ENCODE results near the gene ADIPOQ.
"Not testable (repeated sequence)": the region's sequence is repeated elsewhere in the genome, so short reads cannot be mapped to it uniquely, and the experiment has no call there.

The ADIPOQ gene

DNA sequence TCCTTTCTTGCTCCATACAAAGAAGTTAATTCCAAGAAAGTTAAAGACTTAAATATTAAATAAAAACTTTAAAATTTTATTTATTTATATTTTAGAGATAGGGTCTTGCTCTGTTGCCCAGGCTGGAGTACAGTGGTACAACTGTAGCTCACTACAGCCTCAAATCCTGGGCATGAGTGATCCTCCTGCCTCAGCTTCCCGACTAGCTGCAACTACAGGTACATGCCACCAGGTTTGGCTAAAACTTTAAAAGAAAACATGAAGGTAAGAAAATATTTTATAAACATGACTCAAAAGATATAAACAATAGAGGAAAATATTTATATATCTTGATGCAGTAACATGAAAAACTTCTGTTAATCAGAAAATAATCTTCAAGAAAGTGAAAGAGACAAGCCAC, 33.2 kb downstream of the ADIPOQ start:
- no peak overlapping the region for H3K9ac ChIP-seq (ENCODE audit: low read depth, low read length)
- no peaks in the 10 kb centered on the region for H3K36me3 ChIP-seq (ENCODE audit: insufficient read depth, low read length)
- H3K27me3 ChIP-seq (ENCODE audit: control insufficient read depth, insufficient read depth, low read length), result no peaks in the 10 kb centered on the region
- H3K4me2 ChIP-seq (ENCODE audit: low read length), result no peak overlapping the region
- no peaks in the 10 kb centered on the region for H3K9me3 ChIP-seq (replicated peaks; ENCODE audit: low read length)
- H3K4me1 ChIP-seq (ENCODE audit: control insufficient read depth, insufficient read depth, low read length), result no peaks in the 10 kb centered on the region
- H3K4me3 ChIP-seq (ENCODE audit: low read length), result no peak overlapping the region

DNA sequence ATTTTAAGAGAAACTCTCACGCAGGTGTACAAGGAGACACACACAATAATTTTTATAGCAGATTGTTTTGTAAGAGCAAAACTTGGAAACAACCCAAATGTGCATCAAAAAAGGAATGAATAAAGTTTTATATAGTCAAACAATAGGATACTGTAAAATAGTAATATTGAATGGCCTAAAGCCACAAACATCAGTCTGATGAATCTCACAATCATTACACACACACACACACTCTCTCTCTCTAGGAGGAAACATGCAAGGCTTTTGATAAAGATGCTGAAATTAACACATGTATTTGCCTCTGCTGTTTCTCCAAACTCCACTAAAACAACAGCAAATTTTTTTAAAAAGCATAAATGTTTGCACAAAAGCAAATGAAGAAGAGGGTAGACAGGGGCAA, 37.3 kb downstream of the ADIPOQ start:
- Histone ChIP-seq H3K9ac (ENCODE audit: low read depth, low read length) (no peak overlapping the region), H3K36me3 (ENCODE audit: insufficient read depth, low read length) (no peaks in the 10 kb centered on the region), H3K9me3 (replicated peaks; ENCODE audit: low read length) (no peaks in the 10 kb centered on the region), H3K4me2 (ENCODE audit: low read length) (no peak overlapping the region), H3K4me1 (ENCODE audit: control insufficient read depth, insufficient read depth, low read length) (peaks cover 17% of the 10 kb centered on the region), H3K27me3 (ENCODE audit: control insufficient read depth, insufficient read depth, low read length) (no peaks in the 10 kb centered on the region), H3K4me3 (ENCODE audit: low read length) (no peak overlapping the region)

DNA sequence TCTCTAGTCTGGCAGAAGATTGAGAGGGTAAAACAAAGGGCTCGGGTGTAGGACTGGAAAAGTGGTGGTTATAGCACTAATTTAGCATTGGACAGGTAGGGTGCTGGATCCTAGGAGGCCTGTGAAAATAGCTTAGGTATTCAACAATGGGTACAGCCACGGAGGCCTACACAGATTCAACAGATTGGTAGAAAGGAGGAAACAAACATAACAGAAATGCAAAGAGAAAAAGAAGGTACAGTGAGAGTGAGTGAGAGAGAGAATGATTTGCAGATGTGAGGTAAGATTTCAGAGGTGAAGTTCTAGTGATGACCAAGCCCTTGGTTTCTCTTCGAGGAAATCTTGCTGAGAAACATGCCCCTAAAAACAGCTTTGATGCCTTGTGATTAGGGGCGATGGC, 37.9 kb downstream of the ADIPOQ start:
- Histone ChIP-seq H3K36me3 (ENCODE audit: insufficient read depth, low read length) (no peaks in the 10 kb centered on the region), H3K9ac (ENCODE audit: low read depth, low read length) (no peak overlapping the region), H3K9me3 (replicated peaks; ENCODE audit: low read length) (no peaks in the 10 kb centered on the region), H3K4me3 (ENCODE audit: low read length) (no peak overlapping the region), H3K27me3 (ENCODE audit: control insufficient read depth, insufficient read depth, low read length) (no peaks in the 10 kb centered on the region), H3K4me1 (ENCODE audit: control insufficient read depth, insufficient read depth, low read length) (peaks cover 17% of the 10 kb centered on the region), H3K4me2 (ENCODE audit: low read length) (no peak overlapping the region)

DNA sequence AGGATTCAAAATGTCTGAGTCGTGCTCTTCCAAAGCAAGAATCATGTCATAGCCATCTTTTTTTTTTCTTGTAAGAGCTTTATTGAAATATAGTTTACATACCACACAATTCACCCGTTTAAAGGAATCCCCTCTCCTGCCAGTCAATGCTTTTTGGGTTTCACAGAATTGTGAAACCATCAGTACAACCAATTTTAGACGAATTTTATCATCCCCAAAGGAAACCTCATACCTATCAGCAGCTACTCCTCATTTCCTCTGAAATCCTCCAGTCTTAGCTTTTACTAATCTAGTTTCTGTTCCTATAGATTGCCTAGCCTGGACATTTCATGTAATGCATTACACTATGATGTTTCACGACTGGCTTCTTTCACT, 39.6 kb downstream of the ADIPOQ start:
- H3K9ac ChIP-seq (ENCODE audit: low read depth, low read length), result peak overlapping the region; percentile 41
- no peaks in the 10 kb centered on the region for H3K9me3 ChIP-seq (replicated peaks; ENCODE audit: low read length)
- peak overlapping the region; percentile 39 for H3K4me2 ChIP-seq (ENCODE audit: low read length)
- H3K27me3 ChIP-seq (ENCODE audit: control insufficient read depth, insufficient read depth, low read length), result no peaks in the 10 kb centered on the region
- no peak overlapping the region for H3K4me3 ChIP-seq (ENCODE audit: low read length)
- H3K4me1 ChIP-seq (ENCODE audit: control insufficient read depth, insufficient read depth, low read length), result peaks cover 17% of the 10 kb centered on the region
- H3K36me3 ChIP-seq (ENCODE audit: insufficient read depth, low read length), result no peaks in the 10 kb centered on the region

DNA sequence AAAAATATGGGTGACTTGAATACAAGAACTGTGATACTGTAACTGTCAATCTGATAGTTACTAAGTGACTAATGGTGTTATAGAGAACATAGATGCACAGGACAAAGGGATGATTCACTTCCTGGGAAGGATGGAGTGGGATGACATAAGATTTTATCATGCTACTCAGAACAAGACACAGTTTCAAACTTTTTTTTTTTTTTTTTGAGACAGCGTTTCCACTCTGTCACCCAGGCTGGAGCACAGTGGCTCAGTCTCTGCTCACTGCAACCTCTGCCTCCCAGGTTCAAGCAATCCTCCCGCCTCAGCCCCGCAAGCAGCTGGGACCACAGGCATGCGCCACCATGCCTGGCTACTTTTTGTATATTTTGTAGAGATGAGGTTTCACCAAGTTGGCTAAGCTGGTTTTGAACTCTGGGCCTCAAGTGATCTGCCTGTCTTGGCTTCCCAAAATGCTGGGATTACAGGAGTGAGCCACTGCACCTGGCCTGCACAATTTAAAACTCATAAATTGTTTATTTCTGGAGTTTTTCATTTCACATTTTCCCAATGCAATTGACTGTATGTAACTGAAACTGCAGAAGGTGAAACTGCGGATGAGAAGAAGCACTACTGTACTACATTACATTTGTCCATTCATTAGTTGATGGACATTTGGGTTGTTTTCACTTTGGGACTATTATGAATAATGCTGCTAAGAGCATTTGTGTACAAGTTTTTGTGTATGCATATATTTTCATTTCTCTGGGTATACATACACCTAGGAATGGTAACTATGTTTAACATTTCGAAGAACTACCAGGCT, 40.6 kb downstream of the ADIPOQ start:
- Histone ChIP-seq H3K9ac (ENCODE audit: low read depth, low read length) (peak overlapping the region; percentile 14), H3K9me3 (replicated peaks; ENCODE audit: low read length) (no peaks in the 10 kb centered on the region), H3K36me3 (ENCODE audit: insufficient read depth, low read length) (no peaks in the 10 kb centered on the region), H3K4me3 (ENCODE audit: low read length) (no peak overlapping the region), H3K4me1 (ENCODE audit: control insufficient read depth, insufficient read depth, low read length) (peaks cover 17% of the 10 kb centered on the region), H3K27me3 (ENCODE audit: control insufficient read depth, insufficient read depth, low read length) (peaks cover 3% of the 10 kb centered on the region), H3K4me2 (ENCODE audit: low read length) (peak overlapping the region; percentile 27)

DNA sequence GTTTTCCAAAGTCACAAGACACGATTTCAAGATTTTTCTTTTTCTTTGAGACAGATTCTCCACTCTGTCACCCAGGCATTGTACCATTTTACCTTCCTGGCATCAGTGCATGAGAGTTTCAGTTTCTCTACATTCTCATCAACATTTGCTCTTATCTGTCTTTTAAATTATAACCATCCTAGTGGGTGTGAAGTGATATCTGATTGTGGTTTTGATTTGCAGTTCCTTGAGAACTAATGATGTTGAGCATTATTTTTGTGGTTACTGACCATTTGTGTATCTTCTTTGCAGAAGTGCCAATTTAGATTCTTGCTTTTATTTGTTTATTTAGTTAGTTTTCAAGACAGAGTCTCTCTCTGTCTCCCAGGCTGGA, 41.2 kb downstream of the ADIPOQ start:
- H3K27me3 ChIP-seq (ENCODE audit: control insufficient read depth, insufficient read depth, low read length), result peaks cover 3% of the 10 kb centered on the region

DNA sequence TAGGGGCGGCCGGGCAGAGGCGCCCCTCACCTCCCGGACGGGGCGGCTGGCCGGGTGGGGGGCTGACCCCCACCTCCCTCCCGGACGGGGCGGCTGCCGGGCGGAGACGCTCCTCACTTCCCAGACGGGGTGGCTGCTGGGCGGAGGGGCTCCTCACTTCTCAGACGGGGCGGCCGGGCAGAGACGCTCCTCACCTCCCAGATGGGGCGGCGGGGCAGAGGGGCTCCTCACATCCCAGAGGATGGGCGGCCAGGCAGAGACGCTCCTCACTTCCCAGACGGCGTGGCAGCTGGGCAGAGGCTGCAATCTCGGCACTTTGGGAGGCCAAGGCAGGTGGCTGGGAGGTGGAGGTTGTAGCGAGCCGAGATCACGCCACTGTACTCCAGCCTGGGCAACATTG, 42.4 kb downstream of the ADIPOQ start:
- H3K9ac ChIP-seq (ENCODE audit: low read depth, low read length); H3K27me3 ChIP-seq (ENCODE audit: control insufficient read depth, insufficient read depth, low read length); H3K9me3 ChIP-seq (replicated peaks; ENCODE audit: low read length); H3K4me2 ChIP-seq (ENCODE audit: low read length); H3K4me3 ChIP-seq (ENCODE audit: low read length); H3K36me3 ChIP-seq (ENCODE audit: insufficient read depth, low read length): not testable (repeated sequence)
- H3K4me1 ChIP-seq (ENCODE audit: control insufficient read depth, insufficient read depth, low read length), result peaks cover 22% of the 10 kb centered on the region

More for the DNA sequence above, 41.2 kb downstream of the ADIPOQ start:
- Histone ChIP-seq H3K36me3 (ENCODE audit: insufficient read depth, low read length) (no peaks in the 10 kb centered on the region), H3K4me3 (ENCODE audit: low read length) (no peak overlapping the region), H3K4me2 (ENCODE audit: low read length) (no peak overlapping the region), H3K9ac (ENCODE audit: low read depth, low read length) (no peak overlapping the region), H3K9me3 (replicated peaks; ENCODE audit: low read length) (no peaks in the 10 kb centered on the region), H3K4me1 (ENCODE audit: control insufficient read depth, insufficient read depth, low read length) (peaks cover 21% of the 10 kb centered on the region)

DNA sequence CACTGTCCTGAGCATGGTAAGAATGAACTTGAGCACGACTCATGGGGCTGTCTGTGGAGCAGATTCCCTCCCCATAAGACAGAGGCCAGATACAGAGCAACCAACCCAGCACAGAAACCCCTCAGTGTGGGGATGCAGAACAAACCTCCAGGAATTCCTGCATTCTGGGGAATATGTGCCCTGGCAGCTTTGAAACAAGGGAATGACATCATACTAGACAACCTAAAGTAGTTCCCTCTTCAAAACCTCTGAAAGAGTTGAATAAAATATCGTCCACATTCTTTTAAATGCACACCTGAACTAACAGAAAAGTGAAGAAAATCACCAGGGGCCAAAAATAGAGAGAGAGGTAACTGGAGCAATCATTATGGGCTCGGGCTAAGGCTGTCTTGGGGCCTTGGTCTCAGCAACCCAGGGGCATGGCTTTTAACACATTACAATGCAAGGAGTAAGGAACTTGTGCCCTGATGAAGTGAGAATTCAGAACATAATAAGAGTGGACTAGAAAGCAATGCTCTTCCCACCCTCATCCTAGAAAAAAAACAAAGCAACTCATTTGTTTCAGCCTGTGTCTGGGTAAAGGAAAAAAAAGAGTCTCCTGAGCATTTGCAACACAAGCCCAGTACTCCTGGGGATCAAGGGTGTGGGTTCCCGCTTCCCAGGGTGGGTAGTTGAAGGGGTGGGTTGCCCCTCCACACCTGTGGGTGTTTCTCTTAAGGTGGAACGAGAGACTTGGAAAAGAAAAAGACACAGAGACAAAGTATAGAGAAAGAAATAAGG, 43.9 kb downstream of the ADIPOQ start:
- no peak overlapping the region for H3K9ac ChIP-seq (ENCODE audit: low read depth, low read length)
- H3K9me3 ChIP-seq (replicated peaks; ENCODE audit: low read length), result no peaks in the 10 kb centered on the region
- H3K4me3 ChIP-seq (ENCODE audit: low read length), result no peak overlapping the region
- H3K4me1 ChIP-seq (ENCODE audit: control insufficient read depth, insufficient read depth, low read length), result peaks cover 22% of the 10 kb centered on the region
- peaks cover 3% of the 10 kb centered on the region for H3K27me3 ChIP-seq (ENCODE audit: control insufficient read depth, insufficient read depth, low read length)
- no peaks in the 10 kb centered on the region for H3K36me3 ChIP-seq (ENCODE audit: insufficient read depth, low read length)
- H3K4me2 ChIP-seq (ENCODE audit: low read length), result no peak overlapping the region

DNA sequence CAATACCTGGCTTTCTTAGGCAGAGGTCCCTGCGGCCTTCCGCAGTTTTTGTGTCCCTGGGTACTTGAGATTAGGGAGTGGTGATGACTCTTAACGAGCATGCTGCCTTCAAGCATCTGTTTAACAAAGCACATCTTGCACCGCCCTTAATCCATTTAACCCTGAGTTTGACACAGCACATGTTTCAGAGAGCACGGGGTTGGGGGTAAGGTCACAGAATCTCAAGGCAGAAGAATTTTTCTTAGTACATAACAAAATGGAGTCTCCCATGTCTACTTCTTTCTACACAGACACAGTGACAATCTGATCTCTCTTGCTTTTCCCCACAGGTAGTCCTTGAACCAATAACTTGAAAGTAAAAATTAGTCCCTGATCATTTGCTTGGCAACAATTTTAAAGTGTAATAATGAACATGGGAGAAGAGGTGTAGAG, 45.0 kb downstream of the ADIPOQ start:
- not testable (repeated sequence) for H3K9me3 ChIP-seq (replicated peaks; ENCODE audit: low read length); H3K4me3 ChIP-seq (ENCODE audit: low read length); H3K4me2 ChIP-seq (ENCODE audit: low read length); H3K27me3 ChIP-seq (ENCODE audit: control insufficient read depth, insufficient read depth, low read length); H3K36me3 ChIP-seq (ENCODE audit: insufficient read depth, low read length); H3K9ac ChIP-seq (ENCODE audit: low read depth, low read length)
- peaks cover 16% of the 10 kb centered on the region for H3K4me1 ChIP-seq (ENCODE audit: control insufficient read depth, insufficient read depth, low read length)

DNA sequence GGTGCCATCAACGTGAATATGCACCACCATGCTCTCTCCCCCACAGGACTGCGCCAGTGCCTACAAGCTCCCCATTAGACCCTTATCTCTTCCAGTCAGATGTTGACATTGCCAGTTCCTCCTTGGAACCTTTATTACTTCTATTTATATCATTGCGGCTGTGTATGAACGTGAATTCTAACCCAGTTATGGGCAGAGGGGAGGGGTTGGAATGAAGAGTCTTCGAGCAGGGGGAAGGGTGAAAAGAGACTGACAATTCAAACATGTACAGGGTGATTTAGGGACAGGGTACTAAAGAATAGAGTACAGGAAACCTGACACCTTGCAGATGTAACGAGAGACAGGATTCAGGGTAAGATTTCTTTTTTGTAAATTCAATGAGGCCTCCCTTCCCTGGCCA, 46.1 kb downstream of the ADIPOQ start:
- Histone ChIP-seq H3K27me3 (ENCODE audit: control insufficient read depth, insufficient read depth, low read length) (peaks cover 3% of the 10 kb centered on the region), H3K4me1 (ENCODE audit: control insufficient read depth, insufficient read depth, low read length) (peaks cover 7% of the 10 kb centered on the region), H3K36me3 (ENCODE audit: insufficient read depth, low read length) (no peaks in the 10 kb centered on the region), H3K9me3 (replicated peaks; ENCODE audit: low read length) (no peaks in the 10 kb centered on the region), H3K4me2 (ENCODE audit: low read length) (no peak overlapping the region), H3K9ac (ENCODE audit: low read depth, low read length) (no peak overlapping the region), H3K4me3 (ENCODE audit: low read length) (no peak overlapping the region)

DNA sequence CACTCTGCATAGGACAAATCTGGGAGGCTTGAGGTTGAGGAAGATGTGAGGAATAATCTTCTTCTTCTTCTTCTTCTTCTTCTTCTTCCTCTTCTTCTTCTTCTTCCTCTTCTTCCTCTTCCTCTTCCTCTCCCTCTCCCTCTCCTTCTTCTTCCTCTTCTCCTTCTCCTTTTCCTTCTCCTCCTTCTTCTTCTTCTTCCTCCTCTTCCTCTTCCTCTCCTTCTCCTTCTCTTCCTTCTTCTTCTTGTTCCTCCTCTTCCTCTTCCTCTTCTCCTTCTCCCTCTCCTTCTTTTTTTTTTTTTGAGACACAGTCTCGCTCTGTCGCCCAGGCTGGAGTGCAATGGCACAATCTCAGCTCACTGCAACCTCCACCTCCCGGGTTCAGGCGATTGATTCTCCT, 47.2 kb downstream of the ADIPOQ start:
- H3K27me3 ChIP-seq (ENCODE audit: control insufficient read depth, insufficient read depth, low read length); H3K9me3 ChIP-seq (replicated peaks; ENCODE audit: low read length); H3K36me3 ChIP-seq (ENCODE audit: insufficient read depth, low read length); H3K4me3 ChIP-seq (ENCODE audit: low read length); H3K4me1 ChIP-seq (ENCODE audit: control insufficient read depth, insufficient read depth, low read length); H3K9ac ChIP-seq (ENCODE audit: low read depth, low read length); H3K4me2 ChIP-seq (ENCODE audit: low read length): not testable (repeated sequence)

DNA sequence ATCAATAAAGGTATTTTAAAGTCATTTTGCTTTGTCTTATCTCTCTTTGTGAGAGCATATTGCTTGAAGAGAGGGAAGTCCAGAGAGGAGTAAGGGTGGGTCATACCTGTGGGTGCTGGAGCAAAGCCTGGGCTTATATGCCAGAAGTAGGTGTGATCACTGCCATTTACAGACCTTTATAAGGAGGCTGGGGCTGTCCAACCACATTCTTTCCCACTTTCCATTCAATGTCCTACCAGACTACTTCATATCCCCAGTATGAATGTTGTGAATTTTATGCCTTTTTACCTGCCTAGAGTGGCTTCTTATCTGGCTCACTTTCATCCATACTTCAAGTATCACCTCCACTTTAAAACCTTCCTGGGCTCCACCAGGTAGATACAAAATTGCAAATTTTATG, 48.4 kb downstream of the ADIPOQ start:
- Histone ChIP-seq H3K4me1 (ENCODE audit: control insufficient read depth, insufficient read depth, low read length) (peaks cover 5% of the 10 kb centered on the region), H3K4me3 (ENCODE audit: low read length) (no peak overlapping the region), H3K36me3 (ENCODE audit: insufficient read depth, low read length) (no peaks in the 10 kb centered on the region), H3K4me2 (ENCODE audit: low read length) (no peak overlapping the region), H3K27me3 (ENCODE audit: control insufficient read depth, insufficient read depth, low read length) (peaks cover 3% of the 10 kb centered on the region), H3K9ac (ENCODE audit: low read depth, low read length) (no peak overlapping the region), H3K9me3 (replicated peaks; ENCODE audit: low read length) (no peaks in the 10 kb centered on the region)
